GM23338 (cell line): Measurements from ENCODE around the gene CZIB. TPM values are rescaled to one million over a fixed set of nuclear protein-coding genes. Genes with fewer than 3 reads are reported as not detected.

Experiments used
- ATAC-seq: fragments of 200-7000 bp; cut with Tn5 transposase; 3 replicates; pipeline ENCODE4 v1.9.1; 2020
- DNase-seq: peaks from one replicate; pipeline ENCODE4 v3.0.0-alpha.2; 2015; ENCODE audit warnings: low spot score
- H2AFZ ChIP-seq: fragments of 200-600 bp; sonication (generic); 2 replicates; pipeline ENCODE4 v1.8.0; 2016; ENCODE audit warnings: antibody characterized with exemption, mild to moderate bottlenecking, moderate library complexity
- H3F3A ChIP-seq: fragments of 200-600 bp; sonication (generic); replicated peaks from 2 replicates; pipeline ENCODE4 v1.8.0; 2017; ENCODE audit warnings: antibody characterized with exemption, mixed run types, low read depth
- H3K27ac ChIP-seq: fragments of 200-600 bp; sonication (generic); 2 replicates; pipeline ENCODE4 v1.6.1; 2016; ENCODE audit warnings: low read depth
- H3K27me3 ChIP-seq: fragments of 200-600 bp; sonication (generic); 2 replicates; pipeline ENCODE4 v1.8.0; 2016; ENCODE audit warnings: mild to moderate bottlenecking, mixed run types, moderate library complexity; ENCODE audit not compliant: insufficient read depth
- H3K36me3 ChIP-seq: fragments of 200-600 bp; sonication (generic); 2 replicates; pipeline ENCODE4 v1.8.0; 2016; ENCODE audit warnings: mild to moderate bottlenecking; ENCODE audit not compliant: insufficient read depth
- H3K4me1 ChIP-seq: fragments of 200-600 bp; sonication (generic); 2 replicates; pipeline ENCODE4 v1.8.0; 2016; ENCODE audit warnings: mild to moderate bottlenecking, moderate library complexity; ENCODE audit not compliant: insufficient read depth
- H3K4me2 ChIP-seq: fragments of 200-600 bp; sonication (generic); 2 replicates; pipeline ENCODE4 v1.7.1; 2017; ENCODE audit warnings: mixed run types
- H3K4me3 ChIP-seq: fragments of 200-600 bp; sonication (generic); 2 replicates; pipeline ENCODE4 v1.6.1; 2016; ENCODE audit warnings: mixed run types
- H3K79me2 ChIP-seq: fragments of 200-600 bp; sonication (generic); replicated peaks from 2 replicates; pipeline ENCODE4 v1.8.0; 2017; ENCODE audit warnings: mild to moderate bottlenecking; ENCODE audit not compliant: insufficient read depth
- H3K9me2 ChIP-seq: fragments of 200-600 bp; sonication (generic); 2 replicates; pipeline ENCODE4 v1.8.0; 2017; ENCODE audit not compliant: insufficient read depth
- H4K20me1 ChIP-seq: fragments of 200-600 bp; sonication (generic); replicated peaks from 2 replicates; pipeline ENCODE4 v1.8.0; 2017; ENCODE audit warnings: mild to moderate bottlenecking; ENCODE audit not compliant: insufficient read depth
- H3K27ac Mint-ChIP-seq: 2 replicates; pipeline ENCODE4 v1.8.0; 2020; ENCODE audit warnings: inconsistent platforms, mild to moderate bottlenecking, moderate library complexity, mixed read lengths
- H3K27me3 Mint-ChIP-seq: 3 replicates; pipeline ENCODE4 v1.8.0; 2022; ENCODE audit warnings: low read depth, mild to moderate bottlenecking, moderate library complexity, mixed read lengths, inconsistent platforms; ENCODE audit not compliant: insufficient read depth, poor library complexity
- H3K36me3 Mint-ChIP-seq: 3 replicates; pipeline ENCODE4 v1.8.0; 2021; ENCODE audit warnings: low read depth, mild to moderate bottlenecking, inconsistent platforms, moderate library complexity, mixed read lengths
- H3K4me1 Mint-ChIP-seq: 3 replicates; pipeline ENCODE4 v1.8.0; 2020; ENCODE audit warnings: mild to moderate bottlenecking, inconsistent platforms, mixed read lengths
- H3K4me3 Mint-ChIP-seq: 3 replicates; pipeline ENCODE4 v1.8.0; 2021; ENCODE audit warnings: moderate library complexity, mild to moderate bottlenecking, inconsistent platforms, mixed read lengths
- H3K9me3 Mint-ChIP-seq: 3 replicates; pipeline ENCODE4 v1.8.0; 2020; ENCODE audit warnings: moderate library complexity, mild to moderate bottlenecking, inconsistent platforms, mixed read lengths
- EZH2phosphoT487 ChIP-seq: fragments of 200-600 bp; sonication (generic); IDR thresholded peaks from one replicate; pipeline ENCODE4 v1.8.1; 2018; ENCODE audit warnings: antibody characterized with exemption; ENCODE audit not compliant: unreplicated experiment
- NANOG ChIP-seq: IDR thresholded peaks from 2 replicates; pipeline ENCODE4 v1.6.1; 2016; ENCODE audit warnings: antibody characterized with exemption, borderline replicate concordance
- STAT1 ChIP-seq: IDR thresholded peaks from one replicate; pipeline ENCODE4 v1.6.1; 2016; ENCODE audit warnings: antibody characterized with exemption; ENCODE audit not compliant: unreplicated experiment
- polyA plus RNA-seq: library from polyadenylated mRNA; unstranded; fragments of >200 nt; fragmentation: Nextera tagmentation; extraction: Ambion mirVana; gene quantifications from 2 replicates; pipeline ENCODE4 v1.2.1, GENCODE V29; 2016
- total RNA-seq: library from RNA; depleted of rRNA; stranded (reverse); fragments of >200 nt; shearing (Covaris generic); gene quantifications from 2 replicates; pipeline ENCODE4 v1.2.3, GENCODE V29; 2014
- TF ChIP-seq, protein P1 (sequence below): fragments of 250-450 bp; sonication (Bioruptor Pico); IDR thresholded peaks from 2 replicates; pipeline ENCODE4 v1.5.0; 2020; ENCODE audit warnings: mild to moderate bottlenecking, moderate library complexity
- TF ChIP-seq, protein P2 (sequence below): IDR thresholded peaks from one replicate; pipeline ENCODE4 v1.6.1; 2018; ENCODE audit warnings: antibody characterized with exemption; ENCODE audit not compliant: unreplicated experiment
- TF ChIP-seq, protein P3 (sequence below), 2 experiments: fragments of 200-600 bp in 1 of 2; sonication (generic) in 1 of 2; conservative IDR thresholded peaks; 2 replicates each; pipeline versions ENCODE4 v1.5.1 to v1.6.1; 2016 to 2017; ENCODE audit warnings: antibody characterized with exemption in 2 of 2, low read depth in 2 of 2, mild to moderate bottlenecking in 2 of 2, moderate library complexity in 1 of 2

CZIB gene
- total and polyA plus RNA-seq, 2 experiments from 2014 or later: 59.8 to 84.1 TPM

DNA sequence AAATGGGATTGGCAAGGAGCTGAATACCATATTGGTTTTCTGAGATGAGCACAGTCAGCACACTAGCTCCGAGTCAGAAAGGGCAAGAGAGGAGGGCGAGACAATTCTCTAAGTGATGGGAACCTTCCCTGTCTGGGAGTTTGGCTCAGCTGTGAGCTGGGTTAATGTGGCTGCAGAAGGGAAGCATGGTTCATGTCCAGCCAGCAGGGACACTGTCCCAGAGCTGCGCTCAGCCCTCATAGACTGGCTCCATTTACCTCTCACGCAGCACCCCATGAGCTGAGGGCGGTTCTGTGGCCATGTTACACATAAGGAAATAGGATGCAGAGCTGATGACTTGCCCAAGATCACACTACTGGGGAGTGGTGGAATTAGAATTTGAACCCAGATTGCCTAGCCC is 39.5 kb downstream of the CZIB start (continued):
- TF ChIP-seq, protein P1, sequence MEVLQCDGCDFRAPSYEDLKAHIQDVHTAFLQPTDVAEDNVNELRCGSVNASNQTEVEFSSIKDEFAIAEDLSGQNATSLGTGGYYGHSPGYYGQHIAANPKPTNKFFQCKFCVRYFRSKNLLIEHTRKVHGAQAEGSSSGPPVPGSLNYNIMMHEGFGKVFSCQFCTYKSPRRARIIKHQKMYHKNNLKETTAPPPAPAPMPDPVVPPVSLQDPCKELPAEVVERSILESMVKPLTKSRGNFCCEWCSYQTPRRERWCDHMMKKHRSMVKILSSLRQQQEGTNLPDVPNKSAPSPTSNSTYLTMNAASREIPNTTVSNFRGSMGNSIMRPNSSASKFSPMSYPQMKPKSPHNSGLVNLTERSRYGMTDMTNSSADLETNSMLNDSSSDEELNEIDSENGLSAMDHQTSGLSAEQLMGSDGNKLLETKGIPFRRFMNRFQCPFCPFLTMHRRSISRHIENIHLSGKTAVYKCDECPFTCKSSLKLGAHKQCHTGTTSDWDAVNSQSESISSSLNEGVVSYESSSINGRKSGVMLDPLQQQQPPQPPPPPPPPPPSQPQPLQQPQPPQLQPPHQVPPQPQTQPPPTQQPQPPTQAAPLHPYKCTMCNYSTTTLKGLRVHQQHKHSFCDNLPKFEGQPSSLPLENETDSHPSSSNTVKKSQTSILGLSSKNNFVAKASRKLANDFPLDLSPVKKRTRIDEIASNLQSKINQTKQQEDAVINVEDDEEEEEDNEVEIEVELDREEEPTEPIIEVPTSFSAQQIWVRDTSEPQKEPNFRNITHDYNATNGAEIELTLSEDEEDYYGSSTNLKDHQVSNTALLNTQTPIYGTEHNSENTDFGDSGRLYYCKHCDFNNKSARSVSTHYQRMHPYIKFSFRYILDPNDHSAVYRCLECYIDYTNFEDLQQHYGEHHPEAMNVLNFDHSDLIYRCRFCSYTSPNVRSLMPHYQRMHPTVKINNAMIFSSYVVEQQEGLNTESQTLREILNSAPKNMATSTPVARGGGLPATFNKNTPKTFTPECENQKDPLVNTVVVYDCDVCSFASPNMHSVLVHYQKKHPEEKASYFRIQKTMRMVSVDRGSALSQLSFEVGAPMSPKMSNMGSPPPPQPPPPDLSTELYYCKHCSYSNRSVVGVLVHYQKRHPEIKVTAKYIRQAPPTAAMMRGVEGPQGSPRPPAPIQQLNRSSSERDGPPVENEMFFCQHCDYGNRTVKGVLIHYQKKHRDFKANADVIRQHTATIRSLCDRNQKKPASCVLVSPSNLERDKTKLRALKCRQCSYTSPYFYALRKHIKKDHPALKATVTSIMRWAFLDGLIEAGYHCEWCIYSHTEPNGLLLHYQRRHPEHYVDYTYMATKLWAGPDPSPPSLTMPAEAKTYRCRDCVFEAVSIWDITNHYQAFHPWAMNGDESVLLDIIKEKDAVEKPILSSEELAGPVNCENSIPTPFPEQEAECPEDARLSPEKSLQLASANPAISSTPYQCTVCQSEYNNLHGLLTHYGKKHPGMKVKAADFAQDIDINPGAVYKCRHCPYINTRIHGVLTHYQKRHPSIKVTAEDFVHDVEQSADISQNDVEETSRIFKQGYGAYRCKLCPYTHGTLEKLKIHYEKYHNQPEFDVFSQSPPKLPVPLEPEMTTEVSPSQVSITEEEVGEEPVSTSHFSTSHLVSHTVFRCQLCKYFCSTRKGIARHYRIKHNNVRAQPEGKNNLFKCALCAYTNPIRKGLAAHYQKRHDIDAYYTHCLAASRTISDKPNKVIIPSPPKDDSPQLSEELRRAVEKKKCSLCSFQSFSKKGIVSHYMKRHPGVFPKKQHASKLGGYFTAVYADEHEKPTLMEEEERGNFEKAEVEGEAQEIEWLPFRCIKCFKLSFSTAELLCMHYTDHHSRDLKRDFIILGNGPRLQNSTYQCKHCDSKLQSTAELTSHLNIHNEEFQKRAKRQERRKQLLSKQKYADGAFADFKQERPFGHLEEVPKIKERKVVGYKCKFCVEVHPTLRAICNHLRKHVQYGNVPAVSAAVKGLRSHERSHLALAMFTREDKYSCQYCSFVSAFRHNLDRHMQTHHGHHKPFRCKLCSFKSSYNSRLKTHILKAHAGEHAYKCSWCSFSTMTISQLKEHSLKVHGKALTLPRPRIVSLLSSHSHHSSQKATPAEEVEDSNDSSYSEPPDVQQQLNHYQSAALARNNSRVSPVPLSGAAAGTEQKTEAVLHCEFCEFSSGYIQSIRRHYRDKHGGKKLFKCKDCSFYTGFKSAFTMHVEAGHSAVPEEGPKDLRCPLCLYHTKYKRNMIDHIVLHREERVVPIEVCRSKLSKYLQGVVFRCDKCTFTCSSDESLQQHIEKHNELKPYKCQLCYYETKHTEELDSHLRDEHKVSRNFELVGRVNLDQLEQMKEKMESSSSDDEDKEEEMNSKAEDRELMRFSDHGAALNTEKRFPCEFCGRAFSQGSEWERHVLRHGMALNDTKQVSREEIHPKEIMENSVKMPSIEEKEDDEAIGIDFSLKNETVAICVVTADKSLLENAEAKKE: no peak

DNA sequence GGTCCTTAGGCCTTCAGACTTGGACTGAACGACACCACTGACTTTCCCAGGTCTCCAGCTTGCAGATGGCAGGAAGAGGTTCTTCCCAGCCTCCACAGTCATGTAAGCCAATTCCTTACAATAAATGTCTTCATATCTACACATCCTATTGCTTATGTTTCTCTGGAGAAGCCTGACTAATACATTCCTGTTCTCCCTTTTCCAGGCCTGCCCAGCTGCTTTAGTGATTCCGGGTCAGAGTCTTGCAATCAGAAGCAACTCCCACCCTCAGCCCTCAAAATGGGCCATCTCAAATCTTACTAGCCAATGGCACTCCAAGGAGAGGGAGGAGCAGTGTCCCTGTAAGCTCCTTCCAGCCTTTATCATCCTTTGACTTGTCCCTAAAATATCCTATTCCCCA is 40.2 kb downstream of the CZIB start:
- Histone ChIP-seq H2AFZ (no peak overlapping the region), H3K27ac (no peak overlapping the region), H3K36me3 (no peaks in the 10 kb centered on the region), H3K9me2 (no peaks in the 10 kb centered on the region), H3F3A (no peaks in the 10 kb centered on the region), H3K4me2 (no peak overlapping the region), H3K79me2 (no peaks in the 10 kb centered on the region), H3K4me3 (no peak overlapping the region), H4K20me1 (no peaks in the 10 kb centered on the region), H3K27me3 (no peaks in the 10 kb centered on the region), H3K4me1 (no peaks in the 10 kb centered on the region; the same call in 1 of the 2 replicates)
- Mint-ChIP-seq H3K4me3 (no peak overlapping the region), H3K9me3 (no peaks in the 10 kb centered on the region), H3K27me3 (peaks cover 2% of the 10 kb centered on the region), H3K27ac (no peak overlapping the region), H3K4me1 (peaks cover 8% of the 10 kb centered on the region), H3K36me3 (no peaks in the 10 kb centered on the region)
- no peak for ATAC-seq
- TF ChIP-seq, protein P2, sequence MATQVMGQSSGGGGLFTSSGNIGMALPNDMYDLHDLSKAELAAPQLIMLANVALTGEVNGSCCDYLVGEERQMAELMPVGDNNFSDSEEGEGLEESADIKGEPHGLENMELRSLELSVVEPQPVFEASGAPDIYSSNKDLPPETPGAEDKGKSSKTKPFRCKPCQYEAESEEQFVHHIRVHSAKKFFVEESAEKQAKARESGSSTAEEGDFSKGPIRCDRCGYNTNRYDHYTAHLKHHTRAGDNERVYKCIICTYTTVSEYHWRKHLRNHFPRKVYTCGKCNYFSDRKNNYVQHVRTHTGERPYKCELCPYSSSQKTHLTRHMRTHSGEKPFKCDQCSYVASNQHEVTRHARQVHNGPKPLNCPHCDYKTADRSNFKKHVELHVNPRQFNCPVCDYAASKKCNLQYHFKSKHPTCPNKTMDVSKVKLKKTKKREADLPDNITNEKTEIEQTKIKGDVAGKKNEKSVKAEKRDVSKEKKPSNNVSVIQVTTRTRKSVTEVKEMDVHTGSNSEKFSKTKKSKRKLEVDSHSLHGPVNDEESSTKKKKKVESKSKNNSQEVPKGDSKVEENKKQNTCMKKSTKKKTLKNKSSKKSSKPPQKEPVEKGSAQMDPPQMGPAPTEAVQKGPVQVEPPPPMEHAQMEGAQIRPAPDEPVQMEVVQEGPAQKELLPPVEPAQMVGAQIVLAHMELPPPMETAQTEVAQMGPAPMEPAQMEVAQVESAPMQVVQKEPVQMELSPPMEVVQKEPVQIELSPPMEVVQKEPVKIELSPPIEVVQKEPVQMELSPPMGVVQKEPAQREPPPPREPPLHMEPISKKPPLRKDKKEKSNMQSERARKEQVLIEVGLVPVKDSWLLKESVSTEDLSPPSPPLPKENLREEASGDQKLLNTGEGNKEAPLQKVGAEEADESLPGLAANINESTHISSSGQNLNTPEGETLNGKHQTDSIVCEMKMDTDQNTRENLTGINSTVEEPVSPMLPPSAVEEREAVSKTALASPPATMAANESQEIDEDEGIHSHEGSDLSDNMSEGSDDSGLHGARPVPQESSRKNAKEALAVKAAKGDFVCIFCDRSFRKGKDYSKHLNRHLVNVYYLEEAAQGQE: no peak
- no peak for TF ChIP-seq EZH2phosphoT487
- TF ChIP-seq, protein P3, sequence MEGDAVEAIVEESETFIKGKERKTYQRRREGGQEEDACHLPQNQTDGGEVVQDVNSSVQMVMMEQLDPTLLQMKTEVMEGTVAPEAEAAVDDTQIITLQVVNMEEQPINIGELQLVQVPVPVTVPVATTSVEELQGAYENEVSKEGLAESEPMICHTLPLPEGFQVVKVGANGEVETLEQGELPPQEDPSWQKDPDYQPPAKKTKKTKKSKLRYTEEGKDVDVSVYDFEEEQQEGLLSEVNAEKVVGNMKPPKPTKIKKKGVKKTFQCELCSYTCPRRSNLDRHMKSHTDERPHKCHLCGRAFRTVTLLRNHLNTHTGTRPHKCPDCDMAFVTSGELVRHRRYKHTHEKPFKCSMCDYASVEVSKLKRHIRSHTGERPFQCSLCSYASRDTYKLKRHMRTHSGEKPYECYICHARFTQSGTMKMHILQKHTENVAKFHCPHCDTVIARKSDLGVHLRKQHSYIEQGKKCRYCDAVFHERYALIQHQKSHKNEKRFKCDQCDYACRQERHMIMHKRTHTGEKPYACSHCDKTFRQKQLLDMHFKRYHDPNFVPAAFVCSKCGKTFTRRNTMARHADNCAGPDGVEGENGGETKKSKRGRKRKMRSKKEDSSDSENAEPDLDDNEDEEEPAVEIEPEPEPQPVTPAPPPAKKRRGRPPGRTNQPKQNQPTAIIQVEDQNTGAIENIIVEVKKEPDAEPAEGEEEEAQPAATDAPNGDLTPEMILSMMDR (conservative IDR thresholded peaks at IDR 0.05; ENCODE audit: low read depth in 2 of 2): no peak
- no peak for TF ChIP-seq NANOG
- TF ChIP-seq STAT1: no peak
- DNase-seq: no peak
